Type B pancreatic cell (in vitro differentiated cells): ENCODE measurements around the gene FREM2. TPM values are rescaled to one million over a fixed set of nuclear protein-coding genes. Genes with fewer than 3 reads are reported as not detected.
A peak's percentile ranks its signal among the peaks of the same experiment; 100 is the strongest.

Experiments used
- DNase-seq: peaks from one replicate; pipeline ENCODE4 v3.0.0; 2021; ENCODE audit warnings: mixed read lengths; ENCODE audit not compliant: unreplicated experiment; ENCODE audit errors: extremely low spot score
- H3K27ac Mint-ChIP-seq: 2 replicates; pipeline ENCODE4 v1.8.0; 2021; ENCODE audit warnings: mild to moderate bottlenecking, mixed read lengths
- H3K27me3 Mint-ChIP-seq: 2 replicates; pipeline ENCODE4 v1.8.0; 2021; ENCODE audit warnings: mixed read lengths
- H3K36me3 Mint-ChIP-seq: 2 replicates; pipeline ENCODE4 v1.8.0; 2021; ENCODE audit warnings: mixed read lengths
- H3K4me1 Mint-ChIP-seq: one replicate; pipeline ENCODE4 v1.8.0; 2021; ENCODE audit warnings: mixed read lengths; ENCODE audit not compliant: unreplicated experiment
- H3K4me3 Mint-ChIP-seq: 2 replicates; pipeline ENCODE4 v1.8.0; 2021; ENCODE audit warnings: mild to moderate bottlenecking, mixed read lengths
- H3K9me3 Mint-ChIP-seq: 2 replicates; pipeline ENCODE4 v1.8.0; 2021; ENCODE audit warnings: mixed read lengths
- total RNA-seq: library from RNA; stranded (reverse); gene quantifications from 2 replicates; pipeline ENCODE4 v1.2.1, GENCODE V29; 2021; ENCODE audit warnings: low replicate concordance
- TF ChIP-seq, protein P1 (sequence below): fragments of 200-600 bp; sonication (generic); conservative IDR thresholded peaks from 2 replicates; pipeline ENCODE4 v1.5.0; 2021; ENCODE audit warnings: antibody characterized with exemption, mild to moderate bottlenecking

FREM2 gene
- total RNA-seq, 1 donor from 2014 or later = 42.8 TPM

DNA sequence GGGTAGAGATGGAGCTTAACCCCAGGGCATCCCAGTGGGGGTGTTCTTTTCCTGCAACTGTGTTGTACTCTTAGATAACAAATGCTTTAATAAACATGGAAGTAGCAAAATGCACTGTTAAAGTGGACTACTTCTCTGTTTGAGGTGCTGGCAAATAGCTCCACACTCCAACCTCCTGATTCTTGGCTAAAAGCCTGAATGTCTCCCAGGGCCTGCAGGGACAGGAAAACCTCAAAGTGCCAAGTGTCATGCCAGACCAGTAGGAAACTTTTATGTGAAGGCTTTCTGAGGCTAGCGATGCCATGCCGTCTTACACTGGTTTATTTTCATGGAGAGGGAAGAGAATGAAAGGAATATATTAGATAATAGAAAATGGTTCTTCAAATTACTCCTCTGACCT, 6.8 kb downstream of the FREM2 start:
- H3K27me3 Mint-ChIP-seq = no peaks in the 10 kb centered on the region
- TF ChIP-seq, protein P1, sequence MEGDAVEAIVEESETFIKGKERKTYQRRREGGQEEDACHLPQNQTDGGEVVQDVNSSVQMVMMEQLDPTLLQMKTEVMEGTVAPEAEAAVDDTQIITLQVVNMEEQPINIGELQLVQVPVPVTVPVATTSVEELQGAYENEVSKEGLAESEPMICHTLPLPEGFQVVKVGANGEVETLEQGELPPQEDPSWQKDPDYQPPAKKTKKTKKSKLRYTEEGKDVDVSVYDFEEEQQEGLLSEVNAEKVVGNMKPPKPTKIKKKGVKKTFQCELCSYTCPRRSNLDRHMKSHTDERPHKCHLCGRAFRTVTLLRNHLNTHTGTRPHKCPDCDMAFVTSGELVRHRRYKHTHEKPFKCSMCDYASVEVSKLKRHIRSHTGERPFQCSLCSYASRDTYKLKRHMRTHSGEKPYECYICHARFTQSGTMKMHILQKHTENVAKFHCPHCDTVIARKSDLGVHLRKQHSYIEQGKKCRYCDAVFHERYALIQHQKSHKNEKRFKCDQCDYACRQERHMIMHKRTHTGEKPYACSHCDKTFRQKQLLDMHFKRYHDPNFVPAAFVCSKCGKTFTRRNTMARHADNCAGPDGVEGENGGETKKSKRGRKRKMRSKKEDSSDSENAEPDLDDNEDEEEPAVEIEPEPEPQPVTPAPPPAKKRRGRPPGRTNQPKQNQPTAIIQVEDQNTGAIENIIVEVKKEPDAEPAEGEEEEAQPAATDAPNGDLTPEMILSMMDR = no peak
- H3K4me1 Mint-ChIP-seq = peaks cover 13% of the 10 kb centered on the region
- no peak overlapping the region for H3K27ac Mint-ChIP-seq
- peak overlapping the region; percentile 82 for H3K4me3 Mint-ChIP-seq
- H3K36me3 Mint-ChIP-seq = peaks cover 57% of the 10 kb centered on the region
- peaks cover 9% of the 10 kb centered on the region for H3K9me3 Mint-ChIP-seq
- no peak for DNase-seq

DNA sequence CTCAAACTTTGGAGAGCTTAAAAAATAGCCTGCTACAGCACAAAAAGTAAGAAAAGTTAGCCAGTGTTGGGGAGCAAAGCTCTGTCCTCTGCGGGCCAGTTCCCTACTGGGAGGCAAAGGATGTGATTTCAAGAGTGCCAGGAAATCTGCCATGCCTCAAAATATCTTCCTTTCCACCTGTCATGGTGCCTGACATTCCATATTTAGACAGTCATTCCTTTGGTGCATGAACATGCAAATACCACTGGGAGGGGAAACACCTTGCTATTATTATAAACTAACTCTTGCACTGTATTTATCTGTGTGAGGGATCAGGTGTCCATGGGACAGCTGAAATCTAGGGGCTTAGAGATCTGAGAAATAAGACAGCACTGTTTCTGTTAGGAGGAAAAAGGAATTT, 10.3 kb downstream of the FREM2 start:
- Mint-ChIP-seq H3K4me1 (peaks cover 20% of the 10 kb centered on the region), H3K36me3 (peaks cover 49% of the 10 kb centered on the region), H3K4me3 (no peak overlapping the region), H3K27ac (no peak overlapping the region), H3K9me3 (no peaks in the 10 kb centered on the region), H3K27me3 (no peaks in the 10 kb centered on the region)
- no peak for DNase-seq
- TF ChIP-seq, protein P1 = no peak

DNA sequence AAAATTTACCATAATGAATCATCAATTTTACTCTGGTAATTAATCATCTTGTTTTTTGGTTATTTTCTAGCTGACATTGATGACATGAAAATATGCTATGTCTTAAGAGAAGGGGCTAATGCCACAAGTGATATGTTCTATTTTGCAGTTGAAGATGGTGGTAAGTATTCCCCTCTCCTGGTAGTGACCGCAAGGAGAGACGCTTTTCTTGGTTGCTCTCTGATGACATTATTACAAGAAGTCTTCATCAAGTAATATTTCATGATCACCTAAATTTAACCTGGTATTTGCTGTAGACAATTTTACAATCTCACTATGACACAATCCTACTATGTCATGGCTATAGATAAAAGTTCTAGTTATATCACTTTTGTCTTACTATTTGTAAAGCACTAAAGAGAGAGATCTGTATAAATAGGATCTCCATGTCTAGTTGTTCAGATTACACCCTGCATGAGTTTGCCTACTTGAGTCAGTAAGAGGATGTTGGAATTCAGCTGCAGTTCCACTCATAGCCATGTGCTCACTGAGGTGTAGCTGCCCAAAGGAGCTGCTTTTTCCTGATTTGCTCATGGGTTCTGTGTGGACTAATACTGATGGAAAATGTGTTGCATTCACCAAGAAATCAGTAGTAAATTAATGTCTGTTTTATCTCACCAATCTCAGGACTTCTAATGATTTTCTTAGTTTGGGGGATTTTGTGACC, 10.9 kb downstream of the FREM2 start:
- Mint-ChIP-seq H3K27me3 (no peaks in the 10 kb centered on the region), H3K4me1 (peaks cover 24% of the 10 kb centered on the region), H3K27ac (no peak overlapping the region), H3K4me3 (no peak overlapping the region), H3K9me3 (no peaks in the 10 kb centered on the region), H3K36me3 (peaks cover 45% of the 10 kb centered on the region)
- no peak for DNase-seq
- TF ChIP-seq, protein P1 = peak; percentile 50

DNA sequence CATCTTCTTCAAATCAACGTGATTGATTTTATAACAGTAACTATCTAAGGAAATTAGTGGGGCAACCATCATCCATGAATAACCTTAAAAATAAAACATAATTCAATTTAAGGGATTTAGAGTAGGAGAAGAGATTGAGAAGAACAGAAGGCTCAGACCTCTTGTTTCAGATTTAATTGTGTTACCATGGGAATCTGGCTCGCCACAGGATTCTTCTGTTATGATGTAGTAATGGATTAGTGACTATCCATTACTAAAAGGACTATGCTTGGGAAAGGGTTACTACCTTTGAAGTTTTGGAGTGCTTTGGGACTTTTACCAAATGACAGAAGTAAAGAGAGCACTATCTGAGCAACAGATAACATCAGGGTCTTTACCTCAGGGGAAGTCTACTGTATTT, 13.2 kb downstream of the FREM2 start:
- TF ChIP-seq, protein P1 = no peak
- Mint-ChIP-seq H3K9me3 (no peaks in the 10 kb centered on the region), H3K4me1 (peaks cover 24% of the 10 kb centered on the region), H3K27me3 (no peaks in the 10 kb centered on the region), H3K36me3 (peaks cover 50% of the 10 kb centered on the region), H3K4me3 (no peak overlapping the region), H3K27ac (no peak overlapping the region)
- DNase-seq = no peak

DNA sequence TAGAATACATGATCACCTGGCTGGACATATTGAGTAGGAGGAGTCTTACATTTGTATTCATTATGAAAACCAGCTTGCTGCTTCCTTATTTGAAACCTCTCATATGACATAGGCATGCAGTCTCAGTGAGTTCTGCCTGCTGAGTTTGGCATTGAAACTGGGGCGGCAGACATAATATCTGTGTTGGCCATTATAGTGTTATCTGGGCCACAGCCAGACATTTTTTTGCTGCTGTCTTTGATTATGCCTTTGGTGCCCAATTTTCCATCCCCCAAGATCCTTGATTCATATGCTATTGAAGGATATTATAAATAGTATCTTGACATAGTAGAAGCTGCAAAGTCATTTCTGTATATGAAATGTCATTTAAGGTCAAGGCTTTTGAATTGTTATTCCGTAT, 15.8 kb downstream of the FREM2 start:
- H3K27ac Mint-ChIP-seq = no peak overlapping the region
- DNase-seq = no peak
- H3K27me3 Mint-ChIP-seq = no peaks in the 10 kb centered on the region
- no peaks in the 10 kb centered on the region for H3K9me3 Mint-ChIP-seq
- peaks cover 34% of the 10 kb centered on the region for H3K4me1 Mint-ChIP-seq
- peaks cover 35% of the 10 kb centered on the region for H3K36me3 Mint-ChIP-seq
- TF ChIP-seq, protein P1 = no peak
- H3K4me3 Mint-ChIP-seq = no peak overlapping the region
